Left colon (tissue), 2 donors: ENCODE data around the gene KCNH6. TPM values are rescaled to one million over a fixed set of nuclear protein-coding genes. Genes with fewer than 3 reads are reported as not detected.

Experiments used
- ATAC-seq: fragments of 200-7000 bp; cut with Tn5 transposase; one replicate; pipeline ENCODE4 v1.9.1; 2020; ENCODE audit warnings: mild to moderate bottlenecking, moderate library complexity
- DNase-seq, 2 donors: peaks; one replicate each; pipeline ENCODE4 v3.0.0-alpha.2; 2020
- intact Hi-C, 2 donors: fragments of 100-400 bp; cut with DNase I in 1 of 2; cut with micrococcal nuclease in 1 of 2; formaldehyde crosslinking; loops; one replicate each; pipeline versions ENCODE4 v1.11.2 to v1.14.0; 2022; cut with DNase I, micrococcal nuclease
- long read RNA-seq: library from polyadenylated mRNA; unstranded; transcript quantifications from one replicate; pipeline ENCODE4 v2.0.0, GENCODE V29; 2021
- total RNA-seq, 2 donors: library from RNA; stranded (reverse); fragmentation: NEBNext Ultra II Directional; extraction: Animal tissue kit (Norgen Biotek cat#: 25700); gene quantifications; one replicate each; pipeline ENCODE4 v1.2.1, GENCODE V29; 2021
- donor health status: DM: no; HTN: no; CAD: no.
- donor health status: DM: yes; HTN: yes; CAD: no.

The KCNH6 gene, protein sequence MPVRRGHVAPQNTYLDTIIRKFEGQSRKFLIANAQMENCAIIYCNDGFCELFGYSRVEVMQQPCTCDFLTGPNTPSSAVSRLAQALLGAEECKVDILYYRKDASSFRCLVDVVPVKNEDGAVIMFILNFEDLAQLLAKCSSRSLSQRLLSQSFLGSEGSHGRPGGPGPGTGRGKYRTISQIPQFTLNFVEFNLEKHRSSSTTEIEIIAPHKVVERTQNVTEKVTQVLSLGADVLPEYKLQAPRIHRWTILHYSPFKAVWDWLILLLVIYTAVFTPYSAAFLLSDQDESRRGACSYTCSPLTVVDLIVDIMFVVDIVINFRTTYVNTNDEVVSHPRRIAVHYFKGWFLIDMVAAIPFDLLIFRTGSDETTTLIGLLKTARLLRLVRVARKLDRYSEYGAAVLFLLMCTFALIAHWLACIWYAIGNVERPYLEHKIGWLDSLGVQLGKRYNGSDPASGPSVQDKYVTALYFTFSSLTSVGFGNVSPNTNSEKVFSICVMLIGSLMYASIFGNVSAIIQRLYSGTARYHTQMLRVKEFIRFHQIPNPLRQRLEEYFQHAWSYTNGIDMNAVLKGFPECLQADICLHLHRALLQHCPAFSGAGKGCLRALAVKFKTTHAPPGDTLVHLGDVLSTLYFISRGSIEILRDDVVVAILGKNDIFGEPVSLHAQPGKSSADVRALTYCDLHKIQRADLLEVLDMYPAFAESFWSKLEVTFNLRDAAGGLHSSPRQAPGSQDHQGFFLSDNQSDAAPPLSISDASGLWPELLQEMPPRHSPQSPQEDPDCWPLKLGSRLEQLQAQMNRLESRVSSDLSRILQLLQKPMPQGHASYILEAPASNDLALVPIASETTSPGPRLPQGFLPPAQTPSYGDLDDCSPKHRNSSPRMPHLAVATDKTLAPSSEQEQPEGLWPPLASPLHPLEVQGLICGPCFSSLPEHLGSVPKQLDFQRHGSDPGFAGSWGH
- total RNA-seq, result 1 to 10 TPM in 1 of 2 donors, under 1 TPM in 1; 0.58 to 1.1 TPM
- long read RNA-seq, result 0 reads

DNA sequence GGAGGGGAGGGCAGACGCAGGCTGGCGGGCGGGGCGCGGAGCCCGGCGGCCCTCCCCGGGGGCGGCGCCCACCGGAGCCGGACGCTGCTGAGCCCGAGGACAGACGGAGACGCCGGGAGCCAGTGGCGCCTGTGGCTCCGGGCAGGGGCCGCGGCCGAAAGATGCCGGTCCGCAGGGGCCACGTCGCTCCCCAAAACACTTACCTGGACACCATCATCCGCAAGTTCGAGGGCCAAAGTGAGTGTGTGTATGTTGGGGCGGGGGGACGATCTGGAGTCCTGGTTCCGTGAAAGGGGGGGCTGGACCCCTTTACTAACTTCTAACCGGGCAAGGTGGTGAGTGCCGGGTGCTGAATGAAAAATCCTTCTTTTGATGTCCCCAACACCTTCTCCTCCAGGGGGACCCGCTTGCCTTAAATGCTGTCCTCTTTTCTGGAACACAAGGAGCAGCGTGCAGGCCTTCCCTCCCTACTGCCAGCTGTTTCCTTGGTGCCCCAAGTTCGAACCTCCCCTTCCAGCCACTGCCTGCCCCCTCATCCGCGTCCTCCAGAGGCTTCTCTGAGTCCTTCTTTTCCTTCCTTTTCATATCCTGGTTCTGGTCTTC, at the start of gene KCNH6:
Gene KCNH6, plus strand, starts transcription at position 106 of the 603 bp plus-strand sequence. Its CDS starts 56 bp downstream, at position 162.
- ATAC-seq (no peak), DNase-seq (no peak)
- intact Hi-C loops, result no loop called here

DNA sequence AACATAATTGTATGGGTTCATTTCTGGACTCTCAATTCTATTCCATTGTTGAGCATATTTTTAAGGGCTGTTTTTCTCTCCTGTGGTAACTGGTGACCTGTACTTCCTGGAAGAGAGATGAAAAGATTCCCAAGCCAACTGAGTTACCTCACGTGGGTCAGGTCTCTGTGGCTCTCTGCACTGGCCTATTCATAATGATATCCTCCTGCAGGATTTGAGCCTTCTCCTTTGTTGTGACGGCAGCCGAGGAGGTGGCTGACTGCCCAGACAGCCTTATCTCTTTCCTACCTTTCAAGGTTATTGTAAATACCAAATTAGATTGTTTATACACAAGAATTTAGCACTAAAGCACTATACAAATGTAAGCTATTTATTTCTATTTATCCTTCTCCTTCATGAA, 49.0 kb upstream of the KCNH6 start:
- intact Hi-C loops, result no loop called here
- peak; percentile 17 for ATAC-seq
- peak; percentile 51 to 56 for DNase-seq

DNA sequence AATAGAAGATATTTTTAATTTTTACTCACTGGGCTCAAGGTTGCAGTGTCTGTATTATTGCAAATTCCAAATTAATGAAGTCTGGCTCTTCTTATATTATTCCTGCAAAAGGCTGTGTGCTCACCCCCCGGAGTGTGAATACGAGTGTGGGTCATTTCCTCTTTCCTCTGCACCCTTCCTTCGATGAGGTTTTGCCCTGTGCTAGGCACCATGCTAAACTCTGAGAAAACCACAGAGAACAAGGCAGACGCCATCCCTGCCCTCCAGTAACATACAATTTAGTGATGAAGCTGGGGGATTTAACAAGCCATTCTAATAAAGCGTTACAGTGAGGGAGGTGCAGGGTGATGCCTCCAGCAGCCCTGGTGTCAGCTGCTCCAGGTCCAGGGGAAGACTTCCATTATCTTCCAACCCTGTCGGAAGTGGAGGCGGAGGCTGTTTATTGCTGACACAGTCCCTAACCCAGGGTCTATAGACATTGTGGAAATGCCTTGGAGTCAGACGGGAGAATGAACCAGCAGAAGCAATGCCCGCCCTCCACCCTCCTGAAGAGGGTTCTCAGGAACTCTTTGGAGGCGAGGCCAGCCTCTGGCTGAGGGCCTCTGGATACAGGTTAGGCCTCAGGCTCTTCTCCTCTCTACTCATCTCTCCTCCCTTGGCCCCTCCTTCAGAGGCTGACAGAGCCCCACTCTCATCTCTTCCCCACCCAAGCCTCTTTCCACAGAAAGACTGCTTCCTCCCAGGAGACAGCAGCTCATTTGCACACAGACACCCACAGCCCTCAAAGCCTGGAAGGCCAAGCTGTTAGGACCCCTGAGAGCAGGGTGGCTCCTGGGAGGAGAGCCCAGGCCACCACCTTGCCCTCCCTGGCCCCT, 48.3 kb upstream of the KCNH6 start:
- no peak for ATAC-seq
- no peak for DNase-seq
- intact Hi-C loops, result loop anchor here in 1 of 2 donors (5.0 kb wide), 2 partner anchors 48 to 77 kb away; partner anchors contain the start of gene DCAF7

DNA sequence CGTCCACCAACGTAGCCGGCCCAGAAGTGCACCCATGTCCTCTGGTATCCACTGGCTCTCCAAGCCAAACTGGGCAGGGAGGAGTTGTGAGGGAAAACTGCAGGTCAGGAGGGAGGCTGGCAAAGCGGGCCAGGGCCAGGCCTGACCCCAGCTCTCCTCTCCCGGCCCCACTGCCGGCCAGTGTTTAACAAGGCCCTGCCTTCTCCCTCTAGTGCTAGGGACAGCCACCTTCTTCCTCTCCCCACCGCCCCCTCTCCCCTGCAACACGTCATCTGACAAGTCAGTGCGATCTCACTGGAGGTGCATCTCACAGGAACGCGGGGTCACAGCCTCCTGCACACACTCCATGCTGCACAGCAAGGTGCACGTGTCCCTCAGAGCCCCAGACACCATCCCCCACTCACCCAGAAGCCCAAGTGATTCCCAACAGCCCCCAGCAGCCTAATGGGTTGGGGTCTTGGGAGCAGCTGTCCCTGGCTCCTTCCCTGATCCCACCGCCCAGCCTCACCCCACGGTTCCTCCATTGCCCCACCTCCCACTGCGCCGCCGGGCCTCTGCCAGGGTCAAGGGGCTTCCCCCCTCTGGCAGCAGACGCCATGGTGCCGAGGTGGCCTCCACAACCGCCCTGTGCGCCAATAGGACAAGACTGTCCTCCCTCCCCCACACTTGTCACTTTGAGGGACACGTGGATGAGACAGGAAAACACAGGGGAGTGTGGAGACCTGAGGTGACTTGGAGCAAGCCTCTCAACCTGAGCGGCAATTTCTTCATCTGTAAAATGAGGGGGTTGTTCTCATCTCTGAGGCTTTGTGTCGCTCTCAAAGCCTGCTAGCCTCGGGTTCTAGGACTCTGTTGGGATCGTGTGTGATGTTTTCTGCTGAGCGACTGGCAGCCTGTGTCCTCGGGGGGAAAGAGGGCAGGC, 47.4 kb upstream of the KCNH6 start:
- ATAC-seq, result no peak
- no peak for DNase-seq

DNA sequence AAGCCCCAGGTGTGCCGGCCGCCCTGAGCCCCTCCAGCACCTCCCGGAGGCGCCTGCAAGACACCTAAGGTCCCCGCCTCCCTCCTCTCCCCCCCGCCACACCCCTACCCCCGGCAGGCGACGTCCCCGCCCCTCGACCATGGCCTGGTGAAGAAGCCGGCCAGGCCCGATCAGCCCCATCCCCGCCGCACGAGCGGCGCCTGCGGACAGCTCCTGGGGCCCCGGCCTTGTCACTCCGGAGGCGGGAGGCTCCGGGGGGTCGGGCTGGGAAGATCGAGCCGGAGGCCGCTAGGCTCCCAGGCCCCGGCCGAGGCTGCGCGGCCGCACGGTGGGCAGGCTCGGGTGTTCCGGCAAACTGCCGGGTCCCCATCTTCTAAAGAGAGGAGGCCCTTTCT, 46.7 kb upstream of the KCNH6 start:
- no peak for DNase-seq
- peak; percentile 22 for ATAC-seq
- intact Hi-C loops, result loop anchor here in 1 of 2 donors (5.0 kb wide), 2 partner anchors 49 to 76 kb away; partner anchors contain the start of gene DCAF7

More for the DNA sequence above, 47.4 kb upstream of the KCNH6 start:
- intact Hi-C loops, result loop anchor here in 1 of 2 donors (5.0 kb wide), 2 partner anchors 48 to 77 kb away; partner anchors contain the start of gene DCAF7

DNA sequence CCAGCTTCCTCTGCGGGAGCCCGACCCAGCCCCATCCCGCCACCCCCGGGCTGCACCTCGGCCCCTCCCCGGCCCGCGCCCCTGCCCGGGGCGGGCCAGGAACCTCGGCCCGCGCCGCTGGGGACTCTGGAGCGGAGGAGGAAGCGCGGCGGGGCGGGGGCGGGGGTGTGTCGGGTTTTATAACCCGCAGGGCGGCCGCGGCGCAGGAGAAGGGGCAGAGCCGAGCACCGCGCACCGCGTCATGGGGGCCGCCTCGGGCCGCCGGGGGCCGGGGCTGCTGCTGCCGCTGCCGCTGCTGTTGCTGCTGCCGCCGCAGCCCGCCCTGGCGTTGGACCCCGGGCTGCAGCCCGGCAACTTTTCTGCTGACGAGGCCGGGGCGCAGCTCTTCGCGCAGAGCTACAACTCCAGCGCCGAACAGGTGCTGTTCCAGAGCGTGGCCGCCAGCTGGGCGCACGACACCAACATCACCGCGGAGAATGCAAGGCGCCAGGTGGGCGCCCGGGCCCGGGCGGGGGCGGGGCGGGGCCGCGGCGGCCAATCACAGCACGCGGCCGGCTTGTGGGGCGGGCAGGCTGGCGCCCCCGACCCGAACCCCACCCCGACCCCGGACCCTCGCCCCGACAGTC, 46.2 kb upstream of the KCNH6 start, which contains the start of gene ACE:
Gene ACE, plus strand, starts transcription at position 208 of the 626 bp plus-strand sequence. Its CDS starts 34 bp downstream, at position 242.
- ATAC-seq, result peak; percentile 74
- intact Hi-C loops, result loop anchor here in 1 of 2 donors (5.0 kb wide), 2 partner anchors 50 to 75 kb away; partner anchors contain the start of gene DCAF7
- peak; percentile 64 to 83 for DNase-seq

DNA sequence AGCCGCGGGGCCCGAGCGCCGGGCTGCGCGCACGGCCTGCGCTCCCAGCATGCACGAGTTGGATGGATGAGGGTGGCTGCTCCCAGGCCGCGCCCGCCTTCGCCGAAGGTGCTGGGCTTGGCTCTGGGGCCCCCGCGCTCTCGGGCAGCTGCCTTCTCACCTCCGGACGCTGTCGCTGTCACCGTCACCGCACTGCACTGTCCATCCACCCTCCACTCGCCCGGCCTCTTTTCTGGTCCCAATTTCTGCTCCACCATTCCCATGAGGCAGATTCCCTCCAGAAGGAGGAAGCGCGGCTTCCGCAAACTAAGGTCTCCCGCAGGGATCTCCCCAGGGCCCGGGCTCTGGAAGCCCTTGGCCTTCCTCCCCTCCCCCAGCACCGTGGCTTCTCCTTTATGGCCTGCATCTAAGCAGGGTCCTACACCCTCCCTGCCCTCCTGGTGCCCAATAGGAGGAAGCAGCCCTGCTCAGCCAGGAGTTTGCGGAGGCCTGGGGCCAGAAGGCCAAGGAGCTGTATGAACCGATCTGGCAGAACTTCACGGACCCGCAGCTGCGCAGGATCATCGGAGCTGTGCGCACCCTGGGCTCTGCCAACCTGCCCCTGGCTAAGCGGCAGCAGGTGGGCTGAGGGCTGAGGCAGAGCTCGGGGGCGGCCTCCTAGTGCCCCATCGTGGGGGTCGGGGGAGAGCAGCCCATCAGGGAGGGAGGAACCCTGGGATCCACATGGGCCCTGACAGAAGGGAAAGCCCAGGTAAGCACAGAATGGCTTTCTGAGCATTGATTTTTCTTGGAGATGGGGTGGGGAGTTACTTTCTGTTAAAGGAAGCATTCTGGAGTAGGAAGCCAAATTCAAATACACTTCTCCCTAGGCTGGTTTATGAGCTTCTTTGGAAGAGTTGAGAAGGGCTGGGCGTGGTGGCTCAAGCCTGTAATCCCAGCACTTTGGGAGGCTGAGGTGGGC, 45.4 kb upstream of the KCNH6 start:
- DNase-seq (peak; percentile 41 to 57), ATAC-seq (peak; percentile 24)
- intact Hi-C loops, result loop anchor here in 1 of 2 donors (5.0 kb wide), 2 partner anchors 50 to 75 kb away; partner anchors contain the start of gene DCAF7

DNA sequence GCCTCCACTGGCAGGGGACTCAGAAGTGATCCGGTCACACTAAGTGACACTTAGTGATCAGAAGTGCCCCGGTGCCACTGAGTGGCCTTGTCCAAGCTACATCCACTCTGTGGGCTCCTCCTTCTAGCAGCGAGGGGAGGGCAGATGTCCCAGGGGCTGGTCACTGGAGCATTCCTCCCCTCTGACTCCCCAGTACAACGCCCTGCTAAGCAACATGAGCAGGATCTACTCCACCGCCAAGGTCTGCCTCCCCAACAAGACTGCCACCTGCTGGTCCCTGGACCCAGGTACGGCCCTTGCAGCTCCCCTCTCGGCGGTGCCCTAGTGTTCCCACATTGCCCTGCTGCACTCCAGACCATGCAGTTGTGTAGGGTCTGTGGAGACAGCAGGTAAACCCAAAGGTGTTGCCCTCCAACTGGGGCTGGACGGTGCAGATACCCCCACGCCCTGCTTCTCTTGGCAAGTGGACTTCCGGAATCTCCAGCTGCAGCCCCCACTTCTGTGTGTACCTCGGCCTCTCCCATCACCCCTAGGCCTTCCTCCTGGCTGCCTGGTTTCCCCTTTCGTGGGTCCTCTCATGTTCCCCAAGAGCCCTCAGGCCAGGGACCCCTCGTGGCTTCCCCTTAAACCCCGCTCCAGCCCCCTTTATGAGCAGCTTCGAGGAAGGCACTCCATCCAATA, 44.2 kb upstream of the KCNH6 start:
- DNase-seq, result peak; percentile 85 to 89
- ATAC-seq, result peak; percentile 75
- intact Hi-C loops, result loop anchor here in 1 of 2 donors (5.0 kb wide), 2 partner anchors 52 to 73 kb away; partner anchors contain the start of gene DCAF7

DNA sequence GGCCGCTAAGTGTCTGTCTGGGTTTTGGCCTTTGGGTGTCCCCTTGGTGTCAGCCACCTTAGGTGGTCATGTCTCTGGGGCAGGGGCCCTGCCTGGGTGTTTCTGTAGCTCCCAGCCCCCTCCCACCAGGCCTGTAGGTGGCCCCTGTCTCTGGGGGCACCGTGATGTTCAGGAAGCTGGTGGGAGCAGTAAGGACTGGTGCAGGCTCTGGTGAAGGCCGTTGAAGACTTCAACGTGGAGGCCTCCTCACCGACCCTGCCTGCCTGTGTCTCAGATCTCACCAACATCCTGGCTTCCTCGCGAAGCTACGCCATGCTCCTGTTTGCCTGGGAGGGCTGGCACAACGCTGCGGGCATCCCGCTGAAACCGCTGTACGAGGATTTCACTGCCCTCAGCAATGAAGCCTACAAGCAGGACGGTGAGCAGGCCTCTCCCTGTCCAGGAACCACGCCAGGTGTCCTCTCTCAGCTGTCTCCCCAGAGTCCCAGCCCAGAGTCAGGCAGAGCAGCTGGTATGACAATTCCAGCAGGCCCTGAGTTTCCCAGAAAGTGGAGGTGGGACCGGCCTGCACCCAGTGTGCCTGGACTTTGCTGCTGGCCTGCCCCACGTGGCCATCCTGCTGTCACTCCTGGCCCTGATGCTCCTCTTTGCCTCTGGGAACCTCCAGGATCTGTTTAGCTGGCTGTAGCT, 43.5 kb upstream of the KCNH6 start:
- intact Hi-C loops, result loop anchor here in 1 of 2 donors (5.0 kb wide), 2 partner anchors 52 to 73 kb away; partner anchors contain the start of gene DCAF7
- ATAC-seq, result no peak

DNA sequence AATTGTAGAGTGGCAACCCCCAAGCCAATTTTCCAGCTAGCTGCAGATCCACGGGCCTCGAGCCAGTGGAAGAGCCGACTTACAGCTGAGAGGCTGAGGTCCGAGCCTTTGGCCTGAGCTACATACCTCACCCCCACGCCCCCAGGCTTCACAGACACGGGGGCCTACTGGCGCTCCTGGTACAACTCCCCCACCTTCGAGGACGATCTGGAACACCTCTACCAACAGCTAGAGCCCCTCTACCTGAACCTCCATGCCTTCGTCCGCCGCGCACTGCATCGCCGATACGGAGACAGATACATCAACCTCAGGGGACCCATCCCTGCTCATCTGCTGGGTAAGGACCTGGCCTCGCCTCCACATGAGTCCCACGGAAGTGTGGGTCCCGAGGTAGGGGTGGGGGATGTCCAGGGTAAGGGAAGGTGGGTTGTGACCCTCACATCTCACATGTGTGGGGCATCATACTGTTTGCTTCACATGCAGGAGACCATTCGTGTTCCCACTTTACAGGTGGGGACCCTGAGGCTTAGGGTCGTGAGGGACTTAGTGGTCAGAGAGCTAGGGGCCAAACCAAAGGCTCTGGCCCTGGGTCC, 42.9 kb upstream of the KCNH6 start:
- intact Hi-C loops, result no loop called here
- no peak for DNase-seq

More for the DNA sequence above, 43.5 kb upstream of the KCNH6 start:
- DNase-seq, result no peak

DNA sequence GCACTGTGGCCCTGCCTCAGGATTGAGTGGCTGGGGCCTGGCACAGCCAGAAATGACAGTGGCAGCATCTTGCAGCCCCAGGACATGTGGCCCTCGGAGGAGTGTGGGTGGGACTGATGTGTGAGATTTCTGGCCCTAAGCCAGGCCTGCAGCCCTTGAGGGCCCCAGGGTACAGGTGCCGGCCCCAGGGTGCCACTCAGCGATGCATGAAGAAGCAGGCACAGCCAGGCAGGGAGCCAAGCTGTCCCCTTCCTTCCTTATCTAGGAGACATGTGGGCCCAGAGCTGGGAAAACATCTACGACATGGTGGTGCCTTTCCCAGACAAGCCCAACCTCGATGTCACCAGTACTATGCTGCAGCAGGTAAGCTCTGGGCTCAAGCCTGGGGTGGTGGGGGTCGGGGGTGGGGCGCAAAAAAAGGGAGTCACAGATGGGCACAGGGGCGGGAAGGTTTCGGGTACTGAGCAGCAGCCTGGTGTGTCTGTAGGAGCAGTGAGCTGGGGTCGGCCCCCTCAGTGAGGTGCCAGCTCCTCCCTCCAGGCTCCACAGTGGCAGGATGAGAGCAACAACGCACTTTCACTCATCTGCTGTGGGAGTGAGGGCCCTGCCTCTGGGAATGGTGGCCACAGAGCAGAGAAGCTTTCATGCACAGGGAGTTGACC, 42.2 kb upstream of the KCNH6 start:
- intact Hi-C loops, result no loop called here
- ATAC-seq, result no peak
- no peak for DNase-seq

More for the DNA sequence above, 42.9 kb upstream of the KCNH6 start:
- no peak for ATAC-seq

DNA sequence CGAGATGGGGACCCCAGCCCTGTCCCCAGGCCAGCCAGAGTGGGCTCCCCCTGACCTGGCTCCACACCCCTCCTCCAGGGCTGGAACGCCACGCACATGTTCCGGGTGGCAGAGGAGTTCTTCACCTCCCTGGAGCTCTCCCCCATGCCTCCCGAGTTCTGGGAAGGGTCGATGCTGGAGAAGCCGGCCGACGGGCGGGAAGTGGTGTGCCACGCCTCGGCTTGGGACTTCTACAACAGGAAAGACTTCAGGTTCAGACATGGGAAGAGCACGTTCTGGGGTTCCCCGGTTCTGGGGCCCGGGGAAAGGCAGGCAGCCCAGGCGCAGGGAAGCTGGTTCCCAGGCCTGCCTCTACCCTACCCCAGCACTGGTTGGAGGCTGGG, 41.7 kb upstream of the KCNH6 start:
- ATAC-seq, result no peak
- no peak for DNase-seq
- intact Hi-C loops, result no loop called here

DNA sequence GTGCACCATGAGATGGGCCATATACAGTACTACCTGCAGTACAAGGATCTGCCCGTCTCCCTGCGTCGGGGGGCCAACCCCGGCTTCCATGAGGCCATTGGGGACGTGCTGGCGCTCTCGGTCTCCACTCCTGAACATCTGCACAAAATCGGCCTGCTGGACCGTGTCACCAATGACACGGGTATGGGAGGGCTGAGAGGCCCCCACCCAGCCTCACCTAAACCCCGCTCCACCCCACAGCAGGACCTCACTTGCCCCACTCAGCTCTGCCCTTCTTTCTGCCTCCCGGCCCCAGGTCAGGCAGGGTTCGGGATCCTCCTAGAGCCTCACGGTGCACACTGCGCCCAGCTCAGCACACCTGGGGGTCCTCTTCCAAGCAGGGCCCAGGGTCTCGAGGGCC, 40.6 kb upstream of the KCNH6 start:
- ATAC-seq, result no peak
- no peak for DNase-seq
- intact Hi-C loops, result no loop called here
